GM21515 (cell line): ENCODE results near the gene ACBD6.

ENCODE experiments used
- ATAC-seq: cut with Tn5 transposase; IDR thresholded peaks from one replicate; pipeline ENCODE4 v1.9.1; 2021; ENCODE audit not compliant: unreplicated experiment

Gene ACBD6

GRCh38 chr1:180376253-180376652 is 126.1 kb downstream of the ACBD6 start:
- ATAC-seq, result no peak

- ATAC-seq, result no peak
These were observed 129.6 kb downstream of the ACBD6 start for GRCh38 chr1:180372728-180373127.

- ATAC-seq, result no peak
These were observed 131.8 kb downstream of the ACBD6 start for GRCh38 chr1:180370597-180370996.

- no peak for ATAC-seq
These were observed 132.2 kb downstream of the ACBD6 start for GRCh38 chr1:180370188-180370587.

GRCh38 chr1:180369061-180369460 is 133.3 kb downstream of the ACBD6 start:
- ATAC-seq, result no peak

- no peak for ATAC-seq
These were observed 135.9 kb downstream of the ACBD6 start for GRCh38 chr1:180366371-180367068.

GRCh38 chr1:180365039-180365438 is 137.3 kb downstream of the ACBD6 start:
- no peak for ATAC-seq

- no peak for ATAC-seq
These were observed 139.0 kb downstream of the ACBD6 start for GRCh38 chr1:180363246-180363995.

- no peak for ATAC-seq
These were observed 141.9 kb downstream of the ACBD6 start for GRCh38 chr1:180360333-180361075.

- ATAC-seq, result no peak
These were observed 143.7 kb downstream of the ACBD6 start for GRCh38 chr1:180358649-180359048.

GRCh38 chr1:180353945-180354344 is 148.4 kb downstream of the ACBD6 start:
- ATAC-seq, result no peak

GRCh38 chr1:180352588-180352987 is 149.8 kb downstream of the ACBD6 start:
- no peak for ATAC-seq

- no peak for ATAC-seq
These were observed 150.4 kb downstream of the ACBD6 start for GRCh38 chr1:180352021-180352420.

GRCh38 chr1:180345148-180345547 is 157.2 kb downstream of the ACBD6 start:
- ATAC-seq, result no peak

GRCh38 chr1:180343921-180344769 is 158.2 kb downstream of the ACBD6 start:
- no peak for ATAC-seq

GRCh38 chr1:180327089-180327488 is 175.3 kb downstream of the ACBD6 start:
- no peak for ATAC-seq

- ATAC-seq, result no peak
These were observed 189.5 kb downstream of the ACBD6 start for GRCh38 chr1:180312926-180313325.

GRCh38 chr1:180311011-180311730 is 191.2 kb downstream of the ACBD6 start:
- ATAC-seq, result no peak

- no peak for ATAC-seq
These were observed 192.3 kb downstream of the ACBD6 start for GRCh38 chr1:180310095-180310494.

- ATAC-seq, result no peak
These were observed 193.0 kb downstream of the ACBD6 start for GRCh38 chr1:180309338-180309737.
